ENCODE results near the gene ZC3H18. TPM values are rescaled to one million over a fixed set of nuclear protein-coding genes. Genes with fewer than 3 reads are reported as not detected.

Gene ZC3H18
- total and polyA plus RNA-seq, 2 donors from 2014 or later = 11.4 to 38.2 TPM

DNA sequence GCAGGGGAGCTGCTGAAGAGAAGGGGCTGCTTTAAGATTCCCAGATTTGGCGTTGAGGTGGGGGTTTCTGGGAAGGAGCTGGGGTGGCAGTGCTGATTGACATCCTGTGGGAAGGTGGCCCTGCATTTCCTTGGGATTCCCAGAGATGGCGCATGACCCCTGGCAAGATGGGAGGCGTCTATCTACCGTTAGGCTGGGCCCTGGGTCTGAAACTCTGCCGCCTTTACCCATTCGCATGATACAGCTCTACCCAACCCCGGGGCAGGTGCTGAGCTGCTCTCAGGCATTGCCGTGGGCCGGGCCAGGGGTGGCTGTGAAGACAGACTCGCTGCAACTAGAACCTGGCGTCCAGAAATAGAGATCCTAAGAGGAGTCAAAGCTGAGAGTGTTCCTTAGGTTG, 102.6 kb downstream of the ZC3H18 start:
- H3K36me3 ChIP-seq (ENCODE audit: control insufficient read depth in 2 of 3, insufficient read depth in 3 of 3, low read length in 3 of 3) = no peaks in the 10 kb centered on the region
- H3K9me3 ChIP-seq (ENCODE audit: control insufficient read depth in 2 of 3, insufficient read depth in 1 of 3, low read length in 3 of 3) = no peaks in the 10 kb centered on the region
- FAIRE-seq = no peak
- no peak overlapping the region for H3K27ac ChIP-seq (ENCODE audit: low read depth in 2 of 2, low read length in 2 of 2)
- peak in 1 of 5 donors; percentile 15 for DNase-seq
- no peaks in the 10 kb centered on the region for H3K27me3 ChIP-seq (ENCODE audit: control insufficient read depth, insufficient read depth, low read length)
- H3K4me1 ChIP-seq (ENCODE audit: control insufficient read depth in 2 of 3, insufficient read depth in 2 of 3, low read depth in 1 of 3, low read length in 3 of 3) = no peaks in the 10 kb centered on the region
- TF ChIP-seq, protein P1, sequence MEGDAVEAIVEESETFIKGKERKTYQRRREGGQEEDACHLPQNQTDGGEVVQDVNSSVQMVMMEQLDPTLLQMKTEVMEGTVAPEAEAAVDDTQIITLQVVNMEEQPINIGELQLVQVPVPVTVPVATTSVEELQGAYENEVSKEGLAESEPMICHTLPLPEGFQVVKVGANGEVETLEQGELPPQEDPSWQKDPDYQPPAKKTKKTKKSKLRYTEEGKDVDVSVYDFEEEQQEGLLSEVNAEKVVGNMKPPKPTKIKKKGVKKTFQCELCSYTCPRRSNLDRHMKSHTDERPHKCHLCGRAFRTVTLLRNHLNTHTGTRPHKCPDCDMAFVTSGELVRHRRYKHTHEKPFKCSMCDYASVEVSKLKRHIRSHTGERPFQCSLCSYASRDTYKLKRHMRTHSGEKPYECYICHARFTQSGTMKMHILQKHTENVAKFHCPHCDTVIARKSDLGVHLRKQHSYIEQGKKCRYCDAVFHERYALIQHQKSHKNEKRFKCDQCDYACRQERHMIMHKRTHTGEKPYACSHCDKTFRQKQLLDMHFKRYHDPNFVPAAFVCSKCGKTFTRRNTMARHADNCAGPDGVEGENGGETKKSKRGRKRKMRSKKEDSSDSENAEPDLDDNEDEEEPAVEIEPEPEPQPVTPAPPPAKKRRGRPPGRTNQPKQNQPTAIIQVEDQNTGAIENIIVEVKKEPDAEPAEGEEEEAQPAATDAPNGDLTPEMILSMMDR (IDR thresholded peaks at IDR 0.05; ENCODE audit: borderline replicate concordance, extremely low read depth, insufficient read depth) = no peak
- H3K4me3 ChIP-seq (ENCODE audit: low read length in 3 of 3) = no peak overlapping the region
- intact Hi-C loops (cut with DNase I) = no loop called here
- no peak overlapping the region for H3K9ac ChIP-seq (ENCODE audit: low read length in 3 of 3)

DNA sequence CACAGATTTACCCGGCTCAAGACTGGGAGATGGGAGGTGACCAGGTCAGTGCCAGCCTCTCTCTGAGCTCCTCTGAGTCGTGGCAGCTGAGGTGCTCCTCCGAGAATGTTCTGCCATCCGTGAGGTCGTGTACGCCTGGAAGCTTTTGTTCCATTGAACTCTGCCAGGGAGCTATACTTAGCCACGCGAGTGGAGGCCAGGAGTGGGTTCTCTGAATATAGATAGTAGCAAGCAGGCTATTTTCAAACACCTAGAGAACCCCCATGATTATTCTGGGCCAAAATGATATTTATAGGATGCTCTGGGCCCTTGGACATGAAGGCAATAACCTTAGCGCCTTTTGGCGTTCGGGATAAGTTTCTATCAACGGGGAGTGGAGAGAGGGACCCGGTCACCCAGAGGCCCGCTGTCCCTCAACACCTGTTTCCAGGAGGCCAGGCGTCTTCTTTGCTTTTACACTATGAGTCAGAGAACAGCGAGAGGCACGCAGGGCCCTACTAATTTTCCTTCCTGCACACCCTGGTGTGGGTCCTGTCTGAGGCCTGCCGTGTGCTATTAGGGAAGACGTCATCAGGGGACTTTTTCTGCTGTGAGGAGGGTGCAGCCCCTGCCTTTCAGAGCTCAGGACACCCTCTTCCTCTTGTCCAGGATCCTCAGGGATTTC, 103.6 kb downstream of the ZC3H18 start:
- no peaks in the 10 kb centered on the region for H3K27me3 ChIP-seq (ENCODE audit: control insufficient read depth, insufficient read depth, low read length)
- peaks cover 0 to 2% (median 0%) of the 10 kb centered on the region in 3 donors for H3K4me1 ChIP-seq (ENCODE audit: control insufficient read depth in 2 of 3, insufficient read depth in 2 of 3, low read depth in 1 of 3, low read length in 3 of 3)
- no peak overlapping the region for H3K9ac ChIP-seq (ENCODE audit: low read length in 3 of 3)
- FAIRE-seq = no peak
- H3K36me3 ChIP-seq (ENCODE audit: control insufficient read depth in 2 of 3, insufficient read depth in 3 of 3, low read length in 3 of 3) = no peaks in the 10 kb centered on the region
- no peak overlapping the region for H3K4me3 ChIP-seq (ENCODE audit: low read length in 3 of 3)
- DNase-seq = no peak
- no peak overlapping the region for H3K27ac ChIP-seq (ENCODE audit: low read depth in 2 of 2, low read length in 2 of 2)
- intact Hi-C loops (cut with DNase I) = no loop called here
- no peaks in the 10 kb centered on the region for H3K9me3 ChIP-seq (ENCODE audit: control insufficient read depth in 2 of 3, insufficient read depth in 1 of 3, low read length in 3 of 3)
- TF ChIP-seq, protein P1 (IDR thresholded peaks at IDR 0.05; ENCODE audit: borderline replicate concordance, extremely low read depth, insufficient read depth) = no peak

DNA sequence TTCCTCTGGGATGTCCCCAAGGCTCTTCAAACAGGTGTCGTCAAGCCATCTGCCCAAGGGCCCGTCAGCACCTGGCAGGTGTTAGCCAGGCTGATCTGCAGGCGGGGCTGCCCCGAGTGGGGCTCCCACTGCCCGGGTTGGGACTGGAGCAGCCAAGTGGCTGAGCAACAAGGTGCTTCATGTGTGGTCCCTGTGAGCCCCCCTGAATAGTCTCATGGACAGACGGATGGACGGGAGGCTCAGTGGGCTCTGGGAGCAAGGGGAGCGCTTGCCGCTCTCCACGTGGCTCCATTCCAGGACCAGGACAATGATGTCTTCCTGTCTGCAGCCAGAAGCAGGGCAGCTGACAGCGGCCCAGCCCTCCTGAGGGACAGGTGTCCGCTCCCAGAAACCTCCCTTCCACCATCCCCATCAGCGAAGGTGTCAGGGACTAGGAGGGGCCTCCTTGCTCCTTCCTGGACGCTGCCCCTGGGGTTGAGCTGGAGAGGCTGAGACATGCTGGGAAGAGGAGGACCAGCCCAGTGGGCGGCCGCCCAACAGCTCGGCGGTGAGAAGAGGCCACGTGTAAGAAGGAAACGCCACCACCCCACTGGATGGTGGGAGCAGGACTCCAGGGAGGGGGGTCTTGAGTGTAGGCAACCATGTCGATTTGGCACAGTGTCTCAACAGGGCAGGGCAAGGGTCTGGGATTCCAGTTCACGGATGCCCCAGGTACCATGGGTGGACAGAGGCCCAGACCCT, 106.5 kb downstream of the ZC3H18 start:
- Histone ChIP-seq H3K4me1 (ENCODE audit: control insufficient read depth in 2 of 3, insufficient read depth in 2 of 3, low read depth in 1 of 3, low read length in 3 of 3) (peaks cover 0 to 2% (median 0%) of the 10 kb centered on the region in 3 donors), H3K4me3 (ENCODE audit: low read length in 3 of 3) (no peak overlapping the region), H3K27me3 (ENCODE audit: control insufficient read depth, insufficient read depth, low read length) (peaks cover 2% of the 10 kb centered on the region), H3K36me3 (ENCODE audit: control insufficient read depth in 2 of 3, insufficient read depth in 3 of 3, low read length in 3 of 3) (no peaks in the 10 kb centered on the region), H3K9ac (ENCODE audit: low read length in 3 of 3) (no peak overlapping the region), H3K9me3 (ENCODE audit: control insufficient read depth in 2 of 3, insufficient read depth in 1 of 3, low read length in 3 of 3) (no peaks in the 10 kb centered on the region), H3K27ac (ENCODE audit: low read depth in 2 of 2, low read length in 2 of 2) (no peak overlapping the region)
- no peak for FAIRE-seq
- TF ChIP-seq, protein P1 (IDR thresholded peaks at IDR 0.05; ENCODE audit: borderline replicate concordance, extremely low read depth, insufficient read depth) = no peak
- intact Hi-C loops (cut with DNase I) = no loop called here
- no peak for DNase-seq

All from kidney (tissue), 14 donors.